ENCODE results near the gene C16orf74.

C16orf74 gene

GRCh38 chr16:85663891-85664321 is 87.0 kb downstream of the C16orf74 start:
- no peak for DNase-seq (ENCODE audit: low read depth)
- H3K4me3 ChIP-seq (ENCODE audit: low read length) = no peak overlapping the region
- TF ChIP-seq CTCF (IDR thresholded peaks at IDR 0.05; ENCODE audit: insufficient read depth, low read depth, low read length, missing control alignments) = no peak

DNA sequence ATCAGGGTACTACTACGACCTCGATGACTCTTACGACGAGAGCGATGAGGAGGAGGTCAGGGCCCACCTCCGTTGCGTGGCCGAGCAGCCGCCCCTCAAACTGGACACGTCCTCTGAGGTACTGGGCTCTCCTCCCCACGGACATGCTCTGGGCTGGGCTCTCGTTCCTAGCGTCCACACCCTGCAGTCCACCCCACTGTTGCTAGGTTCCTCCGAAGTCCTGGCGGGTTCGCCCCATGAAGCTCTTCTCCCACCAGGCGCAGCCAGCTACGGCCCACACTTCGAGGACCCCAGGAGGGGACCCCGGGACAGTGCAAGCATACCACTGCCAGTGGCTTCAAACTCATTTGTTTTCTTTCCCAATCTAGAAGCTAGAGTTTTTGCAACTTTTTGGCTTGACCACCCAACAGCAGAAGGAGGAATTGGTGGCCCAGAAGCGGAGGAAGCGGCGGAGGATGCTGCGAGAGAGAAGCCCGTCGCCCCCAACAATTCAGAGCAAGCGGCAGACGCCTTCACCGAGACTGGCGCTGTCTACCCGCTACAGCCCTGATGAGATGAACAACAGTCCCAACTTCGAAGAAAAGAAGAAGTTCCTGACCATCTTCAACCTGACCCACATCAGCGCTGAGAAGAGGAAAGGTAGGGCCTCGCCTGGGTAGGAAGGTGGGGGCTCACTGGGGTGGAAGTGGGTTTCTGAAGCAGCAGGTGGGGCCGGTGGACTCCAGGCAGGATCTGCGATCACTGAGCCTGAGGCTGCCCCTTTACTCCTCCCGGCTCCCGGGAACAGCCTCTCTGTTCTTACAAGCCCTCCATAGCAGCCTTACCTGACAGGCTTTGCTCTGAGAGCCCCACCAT is 87.7 kb downstream of the C16orf74 start:
- no peak for DNase-seq (ENCODE audit: low read depth)
- no peak for TF ChIP-seq CTCF (IDR thresholded peaks at IDR 0.05; ENCODE audit: insufficient read depth, low read depth, low read length, missing control alignments)
- no peak overlapping the region for H3K4me3 ChIP-seq (ENCODE audit: low read length)

DNA sequence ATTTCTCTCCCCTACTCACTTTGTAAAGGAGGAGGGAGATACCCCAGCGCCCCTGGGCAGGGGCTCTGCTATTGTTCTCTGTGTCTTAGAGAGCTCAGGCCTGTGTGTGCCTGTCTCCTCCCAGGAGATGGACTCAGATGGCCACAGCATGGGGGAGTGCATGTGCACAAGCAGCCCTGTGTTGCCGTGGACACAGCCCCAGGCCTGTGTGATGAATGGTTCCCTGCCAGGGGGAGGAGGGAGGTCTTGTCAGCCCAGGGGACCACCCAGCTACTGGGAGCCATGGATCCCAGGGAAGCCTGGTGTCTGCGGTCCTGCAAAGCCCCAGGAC is 88.4 kb downstream of the C16orf74 start:
- no peak for TF ChIP-seq CTCF (IDR thresholded peaks at IDR 0.05; ENCODE audit: insufficient read depth, low read depth, low read length, missing control alignments)
- no peak for DNase-seq (ENCODE audit: low read depth)

DNA sequence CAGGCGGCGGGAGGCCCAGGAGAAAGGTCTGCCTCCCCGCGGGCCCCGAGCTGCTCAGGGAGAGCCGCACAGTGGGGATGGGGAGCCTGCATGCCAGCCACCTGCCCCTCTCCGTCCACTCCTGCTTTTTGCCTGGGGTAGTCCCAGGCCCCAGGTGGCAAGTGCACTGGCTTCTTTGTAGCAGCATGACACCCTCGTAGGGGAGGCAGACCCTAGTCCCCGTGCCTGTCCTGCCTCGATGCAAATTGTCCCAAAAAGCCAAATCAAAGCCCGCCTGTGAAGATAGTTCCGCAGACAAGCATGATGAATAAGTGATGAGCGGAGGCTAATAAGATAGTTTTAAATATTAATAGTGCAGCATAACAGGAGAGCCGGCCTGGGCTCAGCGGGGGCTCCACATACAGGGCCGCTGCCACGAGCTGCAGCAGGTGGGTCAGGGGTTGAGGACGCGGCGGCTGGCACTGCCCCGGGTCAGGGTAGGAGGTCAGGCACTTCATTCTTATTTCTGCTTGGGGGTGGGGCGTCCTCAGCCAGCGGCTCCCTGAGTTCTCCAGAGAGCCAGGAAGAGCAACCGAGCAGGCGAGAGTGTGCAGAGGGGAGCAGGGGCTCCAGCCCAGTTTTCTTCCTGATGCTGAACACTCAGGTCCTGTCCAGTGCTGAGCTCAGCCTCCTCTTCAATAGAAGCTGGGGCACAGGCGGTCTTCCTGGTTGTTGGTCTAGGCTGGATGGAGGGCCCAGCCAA is 89.0 kb downstream of the C16orf74 start:
- H3K4me3 ChIP-seq (ENCODE audit: low read length) = no peak overlapping the region
- DNase-seq (ENCODE audit: low read depth) = no peak
- TF ChIP-seq CTCF (IDR thresholded peaks at IDR 0.05; ENCODE audit: insufficient read depth, low read depth, low read length, missing control alignments) = no peak

More for the DNA sequence above, 88.4 kb downstream of the C16orf74 start:
- H3K4me3 ChIP-seq (ENCODE audit: low read length) = no peak overlapping the region

DNA sequence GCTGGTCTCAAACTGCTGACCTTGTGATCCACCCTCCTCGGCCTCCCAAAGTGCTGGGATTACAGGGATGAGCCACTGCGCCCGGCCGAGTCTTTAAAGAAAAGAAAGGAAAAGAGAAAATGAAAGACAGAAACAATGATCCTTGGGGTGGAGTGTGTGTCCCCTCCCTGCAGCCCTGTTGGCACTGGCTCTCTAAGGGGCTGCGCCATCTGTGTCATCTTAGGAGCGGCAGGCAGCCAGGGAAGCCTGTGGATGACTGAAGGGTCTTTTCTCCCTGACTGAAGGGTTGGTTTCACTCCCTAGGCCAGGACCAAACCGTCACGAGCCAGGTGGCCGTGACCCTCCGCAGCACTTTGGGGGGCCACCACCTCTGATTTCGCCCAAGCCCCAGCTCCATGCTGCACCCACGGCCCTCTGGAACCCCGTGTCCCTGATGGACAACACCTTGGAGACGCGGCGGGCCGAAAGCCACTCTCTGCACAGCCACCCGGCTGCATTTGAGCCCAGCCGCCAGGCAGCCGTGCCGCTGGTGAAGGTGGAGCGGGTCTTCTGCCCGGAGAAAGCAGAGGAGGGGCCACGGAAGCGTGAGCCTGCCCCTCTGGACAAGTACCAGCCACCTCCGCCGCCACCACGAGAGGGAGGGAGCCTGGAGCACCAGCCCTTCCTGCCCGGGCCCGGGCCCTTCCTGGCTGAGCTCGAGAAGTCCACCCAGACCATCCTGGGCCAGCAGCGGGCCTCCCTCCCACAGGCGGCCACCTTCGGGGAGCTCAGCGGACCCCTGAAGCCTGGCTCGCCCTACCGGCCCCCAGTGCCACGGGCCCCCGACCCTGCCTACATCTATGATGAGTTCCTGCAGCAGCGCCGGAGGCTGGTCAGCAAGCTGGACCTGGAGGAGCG is 89.8 kb downstream of the C16orf74 start:
- TF ChIP-seq CTCF (IDR thresholded peaks at IDR 0.05; ENCODE audit: insufficient read depth, low read depth, low read length, missing control alignments) = no peak
- H3K4me3 ChIP-seq (ENCODE audit: low read length) = no peak overlapping the region
- no peak for DNase-seq (ENCODE audit: low read depth)

GRCh38 chr16:85659805-85660511 is 90.9 kb downstream of the C16orf74 start:
- peak; percentile 48 for DNase-seq (ENCODE audit: low read depth)
- no peak overlapping the region for H3K4me3 ChIP-seq (ENCODE audit: low read length)
- peak; percentile 85 for TF ChIP-seq CTCF (IDR thresholded peaks at IDR 0.05; ENCODE audit: insufficient read depth, low read depth, low read length, missing control alignments)

Measured in epithelial cell of esophagus (primary cell).